GM21423 (cell line): ENCODE results near the gene RTN4.

Experiments used
- ATAC-seq: cut with Tn5 transposase; IDR thresholded peaks from one replicate; pipeline ENCODE4 v1.9.1; 2021; ENCODE audit warnings: mild to moderate bottlenecking, moderate library complexity; ENCODE audit not compliant: unreplicated experiment

The RTN4 gene

DNA sequence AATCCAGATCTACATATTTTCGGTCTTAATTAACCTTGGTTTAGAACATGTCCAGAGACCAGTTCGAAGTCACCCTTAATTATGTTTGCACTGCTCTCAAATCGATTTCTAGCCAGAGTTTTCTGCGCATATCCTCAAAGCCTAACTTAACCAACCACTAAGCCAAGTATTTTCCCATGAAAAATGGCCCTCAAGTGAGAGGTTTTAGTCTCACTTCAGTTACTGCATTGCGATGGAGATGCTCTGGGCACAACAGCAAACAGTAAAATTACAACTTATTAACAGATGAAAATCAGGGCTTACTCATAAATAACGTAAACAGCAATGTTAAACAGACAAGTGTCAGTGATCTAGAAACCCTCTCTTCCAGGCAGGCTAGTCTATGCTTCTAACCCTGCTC is 4.5 kb downstream of the RTN4 start:
- no peak for ATAC-seq

DNA sequence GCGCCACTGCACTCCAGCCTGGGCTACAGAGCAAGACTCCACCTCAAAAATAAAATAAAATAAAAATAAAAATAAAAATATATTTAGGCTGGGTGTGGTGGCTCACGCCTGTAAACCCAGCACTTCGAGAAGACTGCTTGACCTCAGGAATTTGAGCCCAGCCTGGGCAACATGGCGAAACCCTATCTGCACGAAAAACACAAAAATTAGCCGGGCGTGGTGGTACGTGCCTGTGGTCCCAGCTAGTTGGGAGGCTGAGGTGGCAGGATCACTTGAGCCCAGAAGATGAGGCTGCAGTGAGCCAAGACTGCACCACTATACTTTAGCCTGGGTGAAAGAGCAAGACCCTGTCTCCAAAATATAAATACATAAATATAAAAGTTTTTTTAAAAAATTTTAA is 6.4 kb downstream of the RTN4 start:
- no peak for ATAC-seq

DNA sequence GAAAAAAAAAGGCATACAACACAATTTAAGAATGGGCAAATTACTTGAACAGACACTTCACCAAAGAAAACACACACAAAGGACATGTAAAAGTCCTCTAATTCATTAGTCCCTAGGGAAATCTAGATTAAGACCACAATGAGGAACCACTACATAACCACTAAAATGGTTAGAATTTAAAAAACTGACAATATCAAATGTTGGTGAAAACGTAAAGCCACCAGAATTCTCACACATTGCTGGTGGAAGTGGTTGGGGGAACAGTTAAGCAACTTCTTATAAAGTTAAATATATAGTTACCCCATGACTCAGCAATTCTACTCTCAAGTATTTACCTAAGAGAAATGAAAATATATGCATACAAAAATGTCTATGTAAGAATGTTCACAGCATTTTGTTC is 11.8 kb downstream of the RTN4 start:
- ATAC-seq, result no peak

DNA sequence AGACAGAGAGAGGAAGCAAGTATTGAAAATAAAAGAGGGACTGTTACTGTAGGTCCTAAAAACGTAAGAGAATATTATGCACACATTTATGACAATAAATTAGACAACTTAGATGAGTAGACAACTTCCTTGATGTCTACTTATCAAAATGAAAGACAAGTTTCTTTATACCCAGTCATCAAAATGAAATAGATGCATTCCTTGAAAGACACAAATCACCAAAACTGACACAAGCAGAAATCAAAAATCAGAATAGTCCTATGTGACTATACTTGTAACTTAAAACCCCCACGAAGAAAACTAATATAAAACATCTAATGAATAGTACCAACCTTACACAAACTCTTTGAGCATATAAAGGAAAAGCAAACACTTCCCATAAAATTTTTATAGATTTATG is 14.5 kb downstream of the RTN4 start:
- no peak for ATAC-seq

DNA sequence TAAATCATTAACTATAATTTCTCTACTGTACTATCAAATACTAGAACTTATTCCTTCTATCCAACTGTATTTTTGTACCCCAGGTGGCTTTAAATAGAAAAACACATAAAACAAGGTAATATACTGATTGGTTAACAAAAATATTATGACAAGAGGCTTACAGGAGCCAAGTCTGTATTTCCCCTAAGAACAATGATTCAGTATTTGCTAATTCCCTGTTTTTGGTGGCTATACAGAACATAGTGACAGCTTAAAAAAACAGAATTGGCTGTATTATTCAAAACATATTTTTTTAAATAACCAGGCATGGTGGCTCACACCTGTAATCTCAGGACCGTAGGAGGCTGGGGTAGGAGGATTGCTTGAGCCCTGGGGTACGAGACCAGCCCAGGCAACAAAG is 16.3 kb downstream of the RTN4 start:
- ATAC-seq, result no peak

DNA sequence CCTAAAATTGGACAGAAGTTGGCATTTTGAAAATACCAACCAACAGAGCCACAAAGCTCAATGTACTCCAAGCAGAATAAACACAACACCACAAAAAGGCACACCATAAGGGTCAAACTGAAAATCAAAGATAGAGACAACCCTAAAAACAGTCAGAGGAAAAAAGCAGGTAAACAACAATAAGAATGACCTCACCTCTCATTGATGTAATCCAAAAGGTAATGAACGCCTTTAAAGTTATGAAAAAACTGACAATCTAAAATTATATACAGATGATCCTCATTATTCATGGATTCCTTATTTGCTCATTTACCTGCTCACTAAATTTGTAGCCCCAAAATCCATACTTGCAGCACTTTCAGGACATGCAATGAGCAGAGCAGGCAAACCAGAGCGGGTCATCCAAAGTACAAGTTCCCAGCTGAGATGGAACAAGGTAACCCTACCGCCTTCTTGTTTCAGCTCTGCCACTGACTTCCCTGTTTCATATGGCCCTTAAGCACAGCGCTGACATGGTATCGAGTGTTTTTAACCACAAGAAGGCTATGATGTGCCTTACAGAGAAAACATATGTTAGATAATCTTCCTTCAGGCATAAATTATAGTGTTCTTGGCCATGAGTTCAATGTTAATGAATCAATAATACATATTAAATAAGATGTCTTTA is 17.0 kb downstream of the RTN4 start:
- ATAC-seq, result peak; percentile 98

DNA sequence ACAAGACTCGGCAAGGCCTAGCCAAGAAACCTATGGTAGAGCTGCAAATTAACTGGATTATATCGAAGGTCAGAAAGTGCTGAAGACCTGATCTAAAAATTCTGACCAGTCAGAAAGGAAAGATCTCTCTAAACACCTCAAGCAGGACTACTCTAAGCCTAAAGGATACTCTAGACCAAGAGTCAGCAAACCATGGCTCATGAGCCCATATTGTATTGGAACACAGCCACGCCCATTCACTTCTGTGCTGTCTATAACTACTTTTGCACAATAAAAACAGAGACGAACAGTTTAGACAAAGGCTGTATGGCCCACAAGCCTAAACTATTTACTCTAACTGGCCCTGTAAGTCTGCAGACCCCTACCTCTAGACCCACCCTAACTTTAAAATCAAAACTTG is 18.7 kb downstream of the RTN4 start:
- no peak for ATAC-seq

DNA sequence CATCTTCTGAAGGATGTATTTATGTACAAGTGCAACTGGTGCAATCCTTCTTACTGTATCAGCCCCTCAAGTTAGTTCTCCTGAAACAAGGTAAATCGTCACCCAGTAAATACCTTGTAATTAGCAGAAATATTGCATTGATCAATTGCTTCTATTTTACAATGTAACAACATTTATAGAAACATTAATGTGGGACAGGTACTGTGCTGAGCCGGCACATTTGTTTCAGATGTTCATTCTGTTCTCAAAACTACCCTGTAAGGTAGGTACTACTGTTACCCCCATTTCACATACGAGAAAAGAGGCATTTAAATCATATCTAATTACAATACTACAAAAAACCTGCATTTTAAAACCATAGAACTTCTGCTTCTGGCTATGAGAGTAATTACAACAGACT is 19.5 kb downstream of the RTN4 start:
- no peak for ATAC-seq

DNA sequence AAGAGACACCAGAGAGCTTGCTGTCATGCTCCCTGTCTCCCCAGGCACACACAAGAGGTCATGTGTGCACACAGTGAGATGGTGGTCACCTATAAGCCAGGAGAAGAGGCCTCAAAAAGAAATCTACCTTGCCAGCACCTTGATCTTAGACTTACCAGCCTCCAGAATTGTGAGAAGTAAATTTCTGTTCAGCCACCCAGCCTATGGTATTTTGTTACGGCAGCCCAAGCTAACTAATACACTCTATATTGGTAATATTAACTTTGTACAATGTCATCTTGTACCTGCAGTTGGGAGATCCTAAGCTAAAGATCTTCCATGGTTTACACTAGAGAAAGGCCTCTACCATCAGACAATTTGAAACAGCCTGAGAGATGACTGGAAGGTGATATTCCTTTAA is 21.2 kb downstream of the RTN4 start:
- ATAC-seq, result no peak

DNA sequence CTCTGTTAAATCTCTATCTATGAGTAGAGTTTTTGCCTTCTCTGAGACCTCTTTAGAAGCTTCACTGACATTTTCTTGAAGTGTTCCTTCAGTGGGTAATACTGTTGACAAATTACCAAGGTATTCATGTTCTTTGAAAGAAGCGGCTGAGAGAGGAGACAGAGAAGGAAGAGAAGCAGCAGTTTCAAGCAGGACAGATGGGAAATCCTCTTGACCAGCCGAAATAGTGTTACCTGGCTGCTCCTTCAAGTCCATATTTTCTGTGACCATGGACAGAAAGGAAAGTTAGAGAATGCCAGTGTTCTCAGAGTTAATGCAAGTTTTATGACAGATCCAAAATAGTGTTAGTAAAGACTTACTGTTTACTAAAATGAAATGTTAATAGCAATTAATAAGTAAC is 23.0 kb downstream of the RTN4 start:
- ATAC-seq, result no peak

DNA sequence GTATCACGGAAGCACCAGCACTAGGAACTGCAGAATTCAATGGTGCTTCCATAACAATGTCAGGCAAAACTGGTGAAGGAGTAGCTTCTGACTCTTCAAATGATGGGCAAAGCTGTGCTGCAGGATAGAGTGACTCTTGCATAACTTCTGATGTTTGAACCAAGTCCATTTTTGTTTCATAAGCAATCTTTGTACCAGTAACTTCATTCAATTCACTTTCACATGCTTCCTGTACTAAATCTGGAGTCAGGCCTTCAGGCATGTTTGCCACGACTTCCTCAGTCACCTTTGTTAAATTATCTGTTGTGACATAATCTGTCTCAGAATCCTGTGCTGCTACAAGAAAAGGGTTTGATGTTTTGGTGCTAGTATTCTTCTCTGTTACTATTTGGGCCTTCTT is 24.0 kb downstream of the RTN4 start:
- ATAC-seq, result no peak

DNA sequence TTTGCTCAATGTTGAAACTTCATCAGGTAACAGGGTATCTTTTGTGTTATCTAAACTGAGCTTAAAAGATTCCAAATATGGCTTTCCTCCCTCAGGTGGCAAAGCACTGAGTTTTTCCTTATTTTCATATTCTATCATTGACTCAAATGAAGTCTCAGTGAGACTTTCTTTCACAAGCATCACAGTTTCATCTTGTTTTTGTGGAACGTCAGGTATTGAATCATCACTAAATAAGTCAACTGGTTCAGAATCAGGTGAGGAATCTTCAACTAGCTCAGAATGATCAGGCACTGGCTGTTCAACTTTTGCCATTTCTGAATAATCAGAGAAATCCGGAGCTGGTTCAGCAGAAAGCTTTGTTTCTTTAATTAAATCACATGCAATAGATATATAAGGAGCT is 24.6 kb downstream of the RTN4 start:
- peak; percentile 28 for ATAC-seq

DNA sequence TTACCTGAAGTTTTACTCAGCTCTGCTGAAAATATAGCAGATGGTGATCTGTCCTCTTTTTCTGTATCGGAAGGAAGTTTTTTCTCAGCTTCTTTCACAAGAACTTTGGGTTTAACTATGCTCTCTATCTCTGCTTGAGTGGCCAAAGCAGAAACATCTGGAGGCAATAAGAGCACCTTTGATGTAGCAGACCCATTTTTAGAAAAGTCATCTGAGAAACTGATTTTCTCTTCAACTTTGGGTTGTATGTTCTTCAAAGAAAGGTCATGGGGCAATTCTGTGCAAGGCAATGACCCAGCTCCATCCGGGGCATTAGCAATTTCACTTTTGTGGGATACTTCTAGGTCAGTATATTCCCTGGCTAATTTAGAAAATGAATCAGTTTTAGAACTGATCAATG is 25.2 kb downstream of the RTN4 start:
- ATAC-seq, result peak; percentile 62

DNA sequence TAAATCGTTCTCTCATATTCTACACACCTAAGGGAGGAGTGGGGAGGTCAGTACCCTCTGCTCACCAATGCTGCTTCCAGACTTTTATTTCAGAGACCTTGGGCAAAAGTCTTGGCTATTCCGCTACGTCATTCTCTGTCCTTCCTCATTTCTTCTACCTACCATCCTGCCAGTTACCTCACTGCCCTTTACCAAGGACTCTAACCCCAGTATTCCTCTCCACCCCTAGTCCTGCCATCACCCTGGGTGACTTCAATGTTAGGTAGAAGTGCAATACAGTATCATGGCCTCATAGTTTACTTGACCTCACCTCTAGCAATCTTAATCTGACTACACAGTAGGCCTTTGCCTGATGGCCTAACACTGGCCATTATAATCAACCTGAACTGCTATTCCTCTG is 27.8 kb downstream of the RTN4 start:
- no peak for ATAC-seq

DNA sequence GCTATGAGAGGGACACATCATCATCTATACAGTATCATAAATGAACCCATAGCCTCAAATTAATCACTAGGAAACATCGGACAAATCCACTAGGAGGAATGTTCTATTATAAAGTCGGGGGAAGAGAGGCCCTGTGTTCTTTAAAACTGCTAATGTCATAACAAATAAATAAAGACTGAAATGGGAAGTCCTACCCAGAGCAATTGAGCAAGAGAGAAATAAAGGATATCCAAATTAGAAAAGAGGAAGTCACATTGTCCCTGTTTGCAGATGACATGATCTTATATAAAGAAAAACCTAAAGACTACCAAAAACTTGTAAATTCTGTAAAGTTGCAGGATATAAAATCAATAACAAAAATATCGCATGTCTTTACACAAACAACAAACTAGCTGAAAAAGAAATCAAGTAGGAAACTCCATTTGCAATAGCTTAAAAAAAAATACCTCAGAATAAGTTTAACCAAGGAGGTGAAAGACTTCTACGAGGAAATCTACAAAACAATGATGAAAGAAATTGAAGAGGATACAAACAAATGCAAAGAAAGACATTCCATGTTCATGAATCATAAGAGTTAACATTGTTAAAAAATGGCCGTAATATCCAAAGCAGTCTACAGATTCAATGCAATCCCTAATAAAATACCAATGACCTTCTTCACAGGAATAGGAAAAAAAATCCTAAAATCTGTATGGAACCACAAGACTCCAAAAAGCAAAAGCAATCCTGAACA is 30.6 kb downstream of the RTN4 start:
- ATAC-seq, result no peak

DNA sequence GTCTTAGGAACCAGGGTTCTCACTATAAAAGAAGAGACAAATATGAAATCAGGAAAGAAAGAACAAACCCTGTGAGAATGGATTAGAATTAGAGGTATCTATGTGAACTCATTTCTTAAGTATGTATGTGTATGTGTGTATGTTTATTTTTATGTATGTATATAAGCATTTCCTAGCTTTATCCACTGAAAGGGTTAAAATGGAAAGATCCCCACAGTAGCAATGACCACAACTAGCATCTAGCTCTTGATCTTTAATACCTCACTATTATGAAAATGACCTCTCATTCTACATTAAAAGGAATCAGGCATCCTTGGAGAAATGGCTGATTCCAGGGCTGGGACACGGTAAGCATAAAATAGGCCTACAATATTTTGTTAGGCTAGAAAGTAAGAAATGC is 31.6 kb downstream of the RTN4 start:
- ATAC-seq, result no peak

DNA sequence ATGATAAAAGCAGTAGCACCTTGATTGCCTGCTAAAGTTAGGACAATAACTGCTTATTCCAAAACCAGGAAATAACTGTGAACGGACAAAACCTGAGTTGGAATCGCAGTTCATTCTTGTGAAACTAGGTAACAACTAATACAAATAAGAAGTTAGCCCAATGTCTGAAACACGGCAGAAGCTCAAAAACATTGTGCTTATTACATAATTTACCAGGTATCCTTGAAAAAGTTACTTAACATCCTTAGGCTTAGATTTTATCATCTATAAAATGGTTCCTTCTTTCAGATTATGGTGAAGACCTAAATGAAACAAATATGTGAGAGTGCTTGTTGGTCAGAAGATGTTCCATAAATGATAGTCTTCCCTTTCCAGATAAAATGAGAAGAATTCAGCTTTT is 32.4 kb downstream of the RTN4 start:
- ATAC-seq, result no peak

DNA sequence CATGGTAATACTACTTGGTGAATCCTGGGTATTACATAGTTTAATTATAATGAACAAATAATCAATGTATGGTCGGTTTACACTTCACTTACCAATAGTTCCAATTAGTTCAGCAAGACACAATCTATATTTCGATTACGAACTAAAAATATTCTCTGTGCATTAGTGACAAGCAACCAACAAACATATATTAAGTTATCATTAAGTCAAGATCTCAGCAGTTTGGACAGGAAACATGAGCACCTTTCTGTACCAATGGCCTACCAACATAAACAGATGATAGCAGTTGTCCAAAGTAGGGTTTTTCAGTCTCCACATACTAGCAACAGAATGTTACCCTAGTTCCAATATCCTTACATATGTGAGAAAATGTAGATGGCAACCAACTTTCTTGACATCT is 32.8 kb downstream of the RTN4 start:
- ATAC-seq, result no peak

DNA sequence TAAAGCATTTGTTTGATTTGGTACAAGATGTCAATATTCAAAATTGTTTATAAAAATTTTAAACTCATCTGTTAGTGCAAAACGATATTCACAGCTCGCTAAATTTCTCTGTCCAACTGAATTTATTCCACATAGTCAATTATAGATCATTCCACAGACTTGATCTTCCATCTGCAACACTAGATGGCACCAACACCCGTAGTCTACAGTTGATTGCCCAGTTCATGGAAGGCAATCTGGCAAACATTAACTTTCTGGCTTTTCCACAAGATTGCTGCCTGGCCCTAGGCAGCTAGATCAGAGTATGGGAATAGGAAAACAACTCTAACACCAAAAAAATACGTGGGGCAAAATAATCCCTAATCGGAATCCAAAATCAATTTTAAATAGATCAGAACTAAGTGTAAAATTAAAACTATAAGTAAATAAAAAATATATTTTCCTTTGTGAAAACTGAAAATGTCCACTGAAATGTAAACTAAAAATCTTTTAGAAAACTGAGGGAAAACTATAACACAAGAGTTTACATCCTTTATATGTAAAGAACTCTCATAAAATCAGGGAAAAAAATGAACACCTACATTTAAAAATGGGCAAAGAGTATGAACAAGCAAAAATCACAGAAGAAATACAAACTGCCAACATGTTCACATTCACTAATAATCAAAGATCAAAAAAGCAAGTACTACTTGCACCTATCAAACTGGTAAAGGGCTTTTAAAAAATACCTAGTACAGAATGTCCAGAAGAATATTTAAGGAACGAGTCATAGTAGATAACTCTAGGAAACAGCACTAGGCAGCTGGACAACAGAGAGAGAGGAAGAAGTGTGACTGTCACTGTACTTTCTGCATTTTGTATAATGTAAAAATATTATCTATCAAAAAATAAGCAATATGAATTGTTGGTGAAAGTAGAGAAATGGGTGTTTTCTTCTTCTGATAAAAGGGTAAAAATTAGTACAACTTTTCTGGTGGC is 35.0 kb downstream of the RTN4 start:
- no peak for ATAC-seq

DNA sequence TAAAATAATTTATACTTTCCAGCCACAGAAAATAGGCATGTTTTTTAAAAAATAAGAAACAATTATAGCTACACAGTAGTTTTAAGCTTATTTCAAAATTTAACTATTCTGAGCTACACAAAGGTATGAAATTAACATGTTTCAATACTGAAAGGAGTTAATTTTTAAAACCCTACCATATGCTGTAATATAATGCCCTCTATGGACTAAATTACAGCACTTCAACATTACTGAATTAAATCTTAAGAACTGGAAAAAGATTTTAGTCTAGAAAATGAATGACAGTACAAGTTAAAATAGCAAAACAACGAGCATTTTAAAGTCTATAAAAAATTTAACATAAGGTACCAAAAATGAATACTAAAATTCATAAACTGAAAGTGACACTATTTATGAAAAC is 36.3 kb downstream of the RTN4 start:
- ATAC-seq, result no peak

DNA sequence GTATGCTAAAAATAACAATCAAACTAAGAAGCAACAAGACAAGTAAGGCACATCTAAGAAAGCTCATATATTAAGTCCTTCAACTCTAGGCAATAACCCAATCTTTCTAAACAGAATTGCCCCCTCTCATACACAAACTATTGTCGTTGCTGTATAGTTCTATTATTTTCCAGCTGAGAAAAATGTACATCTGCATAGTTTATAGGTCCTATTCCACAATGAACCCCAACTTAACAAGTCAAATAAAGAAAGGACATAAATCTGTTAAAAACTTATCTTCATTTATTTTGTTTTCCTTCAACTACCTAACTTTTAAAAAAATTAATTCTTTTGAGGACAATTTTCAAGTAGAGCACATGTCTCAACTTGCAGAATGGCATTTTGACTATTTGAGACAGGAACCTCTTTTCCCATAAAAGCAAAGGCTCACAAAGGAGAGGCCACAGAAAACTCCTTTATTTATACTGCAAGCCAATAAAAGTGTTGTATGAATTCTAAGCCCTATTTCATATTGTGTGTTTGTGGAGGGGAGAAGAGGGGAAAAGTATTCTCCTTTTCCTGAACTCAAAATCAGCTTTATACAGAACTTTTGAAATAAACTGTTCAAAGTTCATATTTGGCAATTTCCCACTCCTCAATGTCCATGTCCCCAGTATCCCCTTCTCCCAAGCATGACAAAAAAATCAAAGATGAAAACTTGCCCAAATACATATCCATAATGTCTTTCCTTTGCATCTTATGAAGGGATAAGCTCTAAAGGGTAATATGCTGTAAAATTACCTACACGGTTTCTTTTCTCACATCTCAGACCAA is 37.4 kb downstream of the RTN4 start:
- ATAC-seq, result no peak
